Ovary (tissue), 10 donors: ENCODE data around the gene PTP4A1. TPM values are rescaled to one million over a fixed set of nuclear protein-coding genes. Genes with fewer than 3 reads are reported as not detected.
"Not testable (repeated sequence)": the region's sequence is repeated elsewhere in the genome, so short reads cannot be mapped to it uniquely, and the experiment has no call there.

Experiments used
- DNase-seq, 5 donors: peaks; one replicate each; pipeline ENCODE4 v3.0.0-alpha.2; 2019 to 2020
- H3K27ac ChIP-seq, 2 donors: fragments of 200-600 bp; one replicate each; pipeline versions ENCODE4 v1.5.1 to v1.8.0; 2019 to 2022
- H3K27me3 ChIP-seq: fragments of 200-600 bp; one replicate; pipeline ENCODE4 v1.8.0; 2022
- H3K36me3 ChIP-seq: fragments of 200-600 bp; sonication (generic); one replicate; pipeline ENCODE4 v1.5.1; 2019
- H3K4me1 ChIP-seq: one replicate; pipeline ENCODE4 v1.8.1; 2013; ENCODE audit warnings: mild to moderate bottlenecking, moderate library complexity; ENCODE audit not compliant: insufficient read depth
- H3K4me3 ChIP-seq: fragments of 200-600 bp; sonication (generic); one replicate; pipeline ENCODE4 v1.5.1; 2017
- H3K9me3 ChIP-seq, 2 donors: fragments of 200-600 bp in 1 of 2; sonication (generic) in 1 of 2; one replicate each; pipeline versions ENCODE4 v1.5.1 to v1.8.1; 2013 to 2019; ENCODE audit warnings: mild to moderate bottlenecking in 1 of 2, moderate library complexity in 1 of 2
- EP300 ChIP-seq: sonication (generic); formaldehyde crosslinking; IDR thresholded peaks from one replicate; pipeline ENCODE4 v1.6.1; 2017; ENCODE audit warnings: antibody characterized with exemption
- POLR2A ChIP-seq: fragments of 450-650 bp; IDR thresholded peaks from one replicate; pipeline ENCODE4 v1.6.1; 2017; ENCODE audit warnings: antibody characterized with exemption, mild to moderate bottlenecking, moderate library complexity
- WGBS, 3 donors: extraction: QIAGEN DNeasy Blood & Tissue Kit in 1 of 3; methylation state at CpG; one replicate each; pipeline versions ENCODE4 v1.1.5 to v1.1.7; 2013 to 2017; 5-methylcytosine and 5-hydroxymethylcytosine counted together
- intact Hi-C, 4 donors: fragments of 100-400 bp; cut with DNase I; formaldehyde crosslinking; loops; one replicate each; pipeline versions ENCODE4 v1.11.0 to v1.15.1; 2022 to 2023
- long read RNA-seq, 3 donors: library from polyadenylated mRNA in 2 of 3; unstranded in 2 of 3; transcript quantifications; one replicate each; pipeline ENCODE4 v2.0.0 and lab custom pipeline, GENCODE V29; 2021 to 2026
- polyA plus RNA-seq, 2 donors: library from polyadenylated mRNA; stranded (reverse); fragments of 200-250 nt in 1 of 2; fragments of 350-450 nt in 1 of 2; fragmentation: Illumina TruSeq in 1 of 2; extraction: RNeasy Lipid Tissue Mini Kit (QIAGEN cat#74804) in 1 of 2; gene quantifications; one replicate each; pipeline ENCODE4 v1.2.3, GENCODE V29; 2013 to 2014
- total RNA-seq, 7 donors: library from RNA; depleted of rRNA in 2 of 7; stranded (reverse); fragments of >200 nt in 2 of 7; fragmentation: NEBNext Ultra II Directional in 3 of 7; extraction: Animal tissue kit (Norgen Biotek cat#: 25700) in 3 of 7; gene quantifications; one replicate each; pipeline versions ENCODE4 v1.1.0 to v1.2.4, GENCODE V29; 2016 to 2023
- TF ChIP-seq, protein P1 (sequence below), 3 donors: fragments of 450-650 bp in 2 of 3; fragments of 200-600 bp in 1 of 3; IDR thresholded peaks; one replicate each; pipeline versions ENCODE4 v1.5.1 to v1.8.0; 2016 to 2022; ENCODE audit warnings: antibody characterized with exemption in 3 of 3, mild to moderate bottlenecking in 1 of 3
- donor health status: DM: no; HTN: no; CAD: no; lungs with moderate emphysema.
- donor health status: DM: no; HTN: no; CAD: no.
- donor health status: Bipolar disorder and iron deficiency.
- donor health status: DM: yes; HTN: yes; CAD: no.
- donor health status: DM: no; HTN: no; CAD: no.
- donor health status: DM: yes; HTN: yes; CAD: no.

The PTP4A1 gene
- total RNA-seq (10 to 100 TPM; 22.2 to 89.4 (median 44.1) TPM), polyA plus RNA-seq (10 to 100 TPM in 1 of 2 donors, 1 to 10 TPM in 1; 9.4 to 33.6 TPM)
- long read RNA-seq, donor 1, partial matches to known transcripts, result 0 of 4 reads
- long read RNA-seq, donor 1, other reads (novel, unspliced or antisense), result 0 of 4 reads
- long read RNA-seq, donor 2, transcript PTP4A1-203 (5 exons, 2,203 nt), result major isoform, 8 of 8 reads
- long read RNA-seq, donor 2, partial matches to known transcripts, result 0 of 8 reads
- long read RNA-seq, donor 2, other reads (novel, unspliced or antisense), result 0 of 8 reads
- long read RNA-seq, donor 3, partial matches to known transcripts, result 0 of 4 reads
- long read RNA-seq, donor 3, other reads (novel, unspliced or antisense), result 2 of 4 reads

DNA sequence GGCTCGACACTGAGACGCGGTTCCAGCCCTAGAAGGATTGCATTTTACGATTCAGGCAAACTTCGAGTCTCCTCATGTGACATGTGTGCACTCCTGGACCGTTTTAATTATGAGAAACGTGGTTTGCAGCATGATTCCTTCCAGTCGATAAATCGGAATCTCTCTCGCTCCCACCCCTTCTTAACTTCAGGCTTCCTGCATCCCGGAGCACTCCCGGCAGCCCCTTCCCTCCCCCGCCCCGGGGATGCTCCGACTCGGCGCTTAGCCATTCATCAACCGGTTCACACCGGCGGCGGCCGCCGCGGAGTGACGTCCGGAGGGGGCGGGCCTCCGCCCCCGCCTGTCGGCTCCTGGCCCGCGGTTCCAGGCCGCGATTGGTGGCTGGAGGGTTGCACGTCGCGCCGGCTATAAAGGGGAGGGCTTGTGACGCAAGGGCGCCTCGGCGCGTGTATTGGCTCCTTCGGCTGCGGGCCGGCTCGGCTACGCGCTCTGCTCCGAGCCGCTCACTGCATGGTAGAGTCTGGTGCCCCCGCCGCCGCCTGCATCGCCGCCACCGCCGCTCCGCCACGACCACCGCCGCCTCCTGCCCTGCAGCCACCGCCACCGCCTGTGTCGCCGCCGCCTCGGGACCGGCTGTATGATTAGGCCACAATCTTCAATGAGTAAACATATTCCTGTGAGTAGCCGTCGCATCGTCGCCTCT is at the start of gene PTP4A1, which contains the start of gene LOC128125822:
Gene PTP4A1 (plus strand): TSS at position 437 of the 703 bp plus-strand sequence. CDS start 4,401 bp downstream, outside the sequence.
Gene LOC128125822 (plus strand): TSS at position 437 of the 703 bp plus-strand sequence.
- intact Hi-C loops, result loop anchor here in 1 of 4 donors (2.0 to 10.0 kb wide), 2 partner anchors 63 kb away; partner anchors contain the start of gene PHF3
- peak; percentile 97 to 99 (median 98) for DNase-seq
- H3K36me3 ChIP-seq, result no peaks in the 10 kb centered on the region
- TF ChIP-seq EP300 (peak; percentile 64), POLR2A (peak; percentile 99)
- TF ChIP-seq, protein P1, sequence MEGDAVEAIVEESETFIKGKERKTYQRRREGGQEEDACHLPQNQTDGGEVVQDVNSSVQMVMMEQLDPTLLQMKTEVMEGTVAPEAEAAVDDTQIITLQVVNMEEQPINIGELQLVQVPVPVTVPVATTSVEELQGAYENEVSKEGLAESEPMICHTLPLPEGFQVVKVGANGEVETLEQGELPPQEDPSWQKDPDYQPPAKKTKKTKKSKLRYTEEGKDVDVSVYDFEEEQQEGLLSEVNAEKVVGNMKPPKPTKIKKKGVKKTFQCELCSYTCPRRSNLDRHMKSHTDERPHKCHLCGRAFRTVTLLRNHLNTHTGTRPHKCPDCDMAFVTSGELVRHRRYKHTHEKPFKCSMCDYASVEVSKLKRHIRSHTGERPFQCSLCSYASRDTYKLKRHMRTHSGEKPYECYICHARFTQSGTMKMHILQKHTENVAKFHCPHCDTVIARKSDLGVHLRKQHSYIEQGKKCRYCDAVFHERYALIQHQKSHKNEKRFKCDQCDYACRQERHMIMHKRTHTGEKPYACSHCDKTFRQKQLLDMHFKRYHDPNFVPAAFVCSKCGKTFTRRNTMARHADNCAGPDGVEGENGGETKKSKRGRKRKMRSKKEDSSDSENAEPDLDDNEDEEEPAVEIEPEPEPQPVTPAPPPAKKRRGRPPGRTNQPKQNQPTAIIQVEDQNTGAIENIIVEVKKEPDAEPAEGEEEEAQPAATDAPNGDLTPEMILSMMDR (IDR thresholded peaks at IDR 0.05), result peak in 1 of 3 donors; percentile 10
- H3K4me3 ChIP-seq, result peak within 1 kb of the TSS; percentile 96
- H3K4me1 ChIP-seq, result no peaks in the 10 kb centered on the region
- H3K27ac ChIP-seq, result peak within 1 kb of the TSS; percentile 95 to 100
- 0 to 1% (median 0%) methylated on average over 40 to 73 of the region's 73 CpGs for WGBS, 3 donors
- H3K27me3 ChIP-seq, result no peaks in the 10 kb centered on the region
- H3K9me3 ChIP-seq, result no peaks in the 10 kb centered on the region

DNA sequence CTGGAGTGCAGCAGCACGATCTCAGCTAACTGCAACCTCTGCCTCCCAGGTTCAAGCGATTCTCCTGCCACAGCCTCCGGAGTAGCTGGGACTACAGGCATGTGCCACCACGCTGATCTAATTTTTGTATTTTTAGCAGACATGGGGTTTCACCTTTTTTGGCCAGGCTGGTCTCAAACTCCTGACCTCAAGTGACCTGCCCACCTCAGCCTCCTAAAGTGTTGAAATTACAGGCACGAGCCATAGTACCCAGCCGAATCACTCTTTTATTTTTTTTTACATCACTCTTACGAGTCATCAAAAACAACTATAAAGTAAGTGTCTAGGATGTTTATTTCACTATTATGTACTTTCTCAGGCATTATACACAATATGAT is 49.4 kb upstream of the PTP4A1 start:
- DNase-seq, H3K4me1 ChIP-seq: not testable (repeated sequence)

DNA sequence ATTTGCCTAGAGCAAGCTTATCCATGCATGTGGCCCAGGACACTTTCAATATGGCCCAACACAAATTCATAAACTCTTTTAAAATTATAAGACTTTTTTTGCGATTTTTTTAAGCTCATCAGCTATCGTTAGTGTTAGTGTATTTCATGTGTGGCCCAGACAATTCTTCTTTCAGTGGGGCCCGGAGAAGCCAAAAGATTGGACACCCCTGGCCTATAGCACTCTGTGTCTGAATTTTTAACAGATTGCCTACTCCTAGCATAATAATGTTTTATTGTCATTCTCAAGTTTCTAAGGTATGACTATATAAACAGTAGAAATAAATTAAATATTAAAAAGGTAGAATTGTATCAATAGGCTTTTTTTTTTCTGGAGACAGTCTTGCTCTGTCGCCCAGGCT is 48.6 kb upstream of the PTP4A1 start:
- no peaks in the 10 kb centered on the region for H3K27me3 ChIP-seq
- intact Hi-C loops, result no loop called here
- no peak for DNase-seq
- H3K9me3 ChIP-seq, result no peaks in the 10 kb centered on the region
- no peaks in the 10 kb centered on the region for H3K36me3 ChIP-seq
- 96 to 98% (median 96%) methylated on average over 4 of the region's 4 CpGs for WGBS, 3 donors
- no peak overlapping the region for H3K4me3 ChIP-seq
- TF ChIP-seq EP300, result no peak
- no peaks in the 10 kb centered on the region for H3K4me1 ChIP-seq
- no peak overlapping the region for H3K27ac ChIP-seq

More for the DNA sequence above, 49.4 kb upstream of the PTP4A1 start:
- H3K9me3 ChIP-seq, H3K27ac ChIP-seq, H3K36me3 ChIP-seq, H3K4me3 ChIP-seq, intact Hi-C loops, H3K27me3 ChIP-seq: not testable (repeated sequence)
- whole genome bisulfite sequencing, 3 donors, result 88 to 90% (median 89%) methylated on average over 7 of the region's 7 CpGs

DNA sequence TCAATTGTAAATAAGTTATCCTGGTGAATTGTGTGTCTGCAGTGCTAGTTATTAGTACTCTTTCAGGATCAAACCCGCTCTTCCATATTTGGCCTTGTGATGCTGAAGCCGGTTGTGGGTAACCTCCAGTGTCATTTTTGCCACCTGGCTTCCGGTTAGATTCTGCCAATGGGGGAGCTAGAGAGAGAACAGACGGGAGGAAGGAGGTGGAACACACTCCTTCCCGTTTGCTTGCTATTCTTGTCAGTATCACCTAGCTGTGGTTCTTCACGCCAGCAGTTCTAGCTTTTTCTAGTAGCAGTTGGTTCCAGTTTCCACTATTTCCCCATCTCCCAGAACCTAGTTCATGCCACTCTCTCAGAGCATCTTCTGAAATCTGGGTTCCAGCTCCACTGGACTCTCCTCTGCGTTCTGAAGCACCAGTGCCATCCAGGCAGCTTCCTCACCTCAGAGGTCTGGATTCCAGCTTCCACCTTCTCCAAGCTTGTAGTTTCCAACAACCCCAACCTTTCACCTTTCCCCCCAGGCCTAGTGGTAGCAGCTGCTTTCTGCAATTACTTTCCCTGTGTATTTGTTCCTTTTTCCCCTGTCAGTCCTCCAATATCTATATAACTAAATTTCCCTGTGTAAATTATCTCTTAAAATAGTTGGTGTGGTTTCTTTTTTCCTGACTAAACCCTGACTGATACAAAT is 46.9 kb upstream of the PTP4A1 start:
- H3K27ac ChIP-seq, result no peak overlapping the region
- no peaks in the 10 kb centered on the region for H3K27me3 ChIP-seq
- no peaks in the 10 kb centered on the region for H3K4me1 ChIP-seq
- no peak for DNase-seq
- no peaks in the 10 kb centered on the region for H3K9me3 ChIP-seq
- no peaks in the 10 kb centered on the region for H3K36me3 ChIP-seq
- H3K4me3 ChIP-seq, result no peak overlapping the region
- intact Hi-C loops, result no loop called here
- TF ChIP-seq, protein P1 (IDR thresholded peaks at IDR 0.05), result no peak
- 68 to 80% (median 72%) methylated on average over 7 of the region's 7 CpGs for WGBS, 3 donors

DNA sequence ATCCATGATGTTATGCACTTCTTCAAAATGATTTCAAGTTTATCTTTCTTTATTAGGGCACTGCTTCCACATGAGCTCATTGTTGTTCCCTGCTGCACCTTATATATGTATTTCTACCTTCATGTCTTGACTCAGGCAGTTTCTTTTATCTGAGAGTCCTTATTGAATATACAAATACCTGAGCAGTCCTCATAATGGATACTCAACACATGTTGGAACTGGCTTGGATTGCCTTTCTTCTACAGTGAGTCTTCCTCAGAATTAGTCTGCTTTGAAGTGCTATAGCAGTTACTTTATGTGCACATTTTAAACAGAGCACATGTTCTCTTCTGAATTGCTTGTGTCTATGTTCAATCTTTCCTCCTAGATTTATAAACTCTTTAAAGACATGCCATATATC is 45.3 kb upstream of the PTP4A1 start:
- intact Hi-C loops, result no loop called here
- Histone ChIP-seq H3K4me1 (no peaks in the 10 kb centered on the region), H3K36me3 (no peaks in the 10 kb centered on the region), H3K27ac (no peak overlapping the region), H3K4me3 (no peak overlapping the region), H3K9me3 (no peaks in the 10 kb centered on the region), H3K27me3 (no peaks in the 10 kb centered on the region)
- DNase-seq, result no peak
- no peak for TF ChIP-seq POLR2A
